ENCODE data around the gene IFT20.

Gene IFT20

DNA sequence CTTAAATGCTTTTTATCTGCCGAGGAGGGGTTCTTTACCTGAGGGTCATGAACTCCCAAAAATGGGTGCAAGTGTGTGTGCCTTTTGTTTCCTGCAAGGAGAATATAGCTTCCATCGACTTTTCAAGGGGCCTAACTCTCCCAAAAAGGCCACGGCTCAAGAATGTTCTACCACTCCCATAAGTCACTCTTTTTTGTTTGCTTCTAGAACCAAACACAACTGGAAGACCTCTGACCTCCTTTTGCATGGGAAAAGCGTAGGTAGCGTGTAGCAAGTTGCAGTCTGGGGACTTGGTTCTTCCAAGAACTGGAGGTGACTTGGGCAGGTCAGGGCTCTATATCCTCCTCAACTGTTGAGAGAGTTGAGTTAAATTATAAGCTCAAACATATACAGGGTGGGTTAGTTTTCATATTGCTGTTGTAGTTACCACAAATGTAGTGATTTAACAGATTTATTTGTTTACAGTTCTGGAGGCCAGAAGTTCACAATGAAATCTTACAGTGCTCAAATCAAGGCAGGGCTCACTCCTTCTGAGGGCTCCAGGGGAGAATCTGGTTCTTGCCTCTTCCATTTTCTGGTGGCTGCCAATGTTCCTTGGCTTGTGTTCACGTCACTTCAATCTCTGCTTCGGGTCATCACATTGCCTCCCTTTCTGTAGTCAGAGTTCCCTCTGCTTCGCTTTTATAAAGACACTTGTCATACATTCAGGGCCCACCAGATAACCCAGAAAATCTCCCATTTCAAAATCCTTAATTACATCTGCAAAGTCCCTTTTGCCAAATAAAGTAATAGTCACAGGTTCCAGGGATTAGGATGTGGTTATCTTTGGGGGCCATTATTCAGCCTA is 14.8 kb downstream of the IFT20 start:
- H3K27ac ChIP-seq (ENCODE audit: poor library complexity, severe bottlenecking) = peak overlapping the region; percentile 64
- peak overlapping the region; percentile 53 for H3K4me3 ChIP-seq (ENCODE audit: severe bottlenecking)
- no peak for ATAC-seq (ENCODE audit: low read depth)
- H3K4me1 ChIP-seq (ENCODE audit: insufficient read depth, poor library complexity, severe bottlenecking) = no peaks in the 10 kb centered on the region
- no peak for DNase-seq (ENCODE audit: low spot score)
- peaks cover 36% of the 10 kb centered on the region for H3K36me3 ChIP-seq (ENCODE audit: low read depth)
- no peaks in the 10 kb centered on the region for H3K9me3 ChIP-seq (ENCODE audit: severe bottlenecking)
- H3K27me3 ChIP-seq (ENCODE audit: insufficient read depth, poor library complexity, severe bottlenecking) = no peaks in the 10 kb centered on the region
- TF ChIP-seq, protein P1, sequence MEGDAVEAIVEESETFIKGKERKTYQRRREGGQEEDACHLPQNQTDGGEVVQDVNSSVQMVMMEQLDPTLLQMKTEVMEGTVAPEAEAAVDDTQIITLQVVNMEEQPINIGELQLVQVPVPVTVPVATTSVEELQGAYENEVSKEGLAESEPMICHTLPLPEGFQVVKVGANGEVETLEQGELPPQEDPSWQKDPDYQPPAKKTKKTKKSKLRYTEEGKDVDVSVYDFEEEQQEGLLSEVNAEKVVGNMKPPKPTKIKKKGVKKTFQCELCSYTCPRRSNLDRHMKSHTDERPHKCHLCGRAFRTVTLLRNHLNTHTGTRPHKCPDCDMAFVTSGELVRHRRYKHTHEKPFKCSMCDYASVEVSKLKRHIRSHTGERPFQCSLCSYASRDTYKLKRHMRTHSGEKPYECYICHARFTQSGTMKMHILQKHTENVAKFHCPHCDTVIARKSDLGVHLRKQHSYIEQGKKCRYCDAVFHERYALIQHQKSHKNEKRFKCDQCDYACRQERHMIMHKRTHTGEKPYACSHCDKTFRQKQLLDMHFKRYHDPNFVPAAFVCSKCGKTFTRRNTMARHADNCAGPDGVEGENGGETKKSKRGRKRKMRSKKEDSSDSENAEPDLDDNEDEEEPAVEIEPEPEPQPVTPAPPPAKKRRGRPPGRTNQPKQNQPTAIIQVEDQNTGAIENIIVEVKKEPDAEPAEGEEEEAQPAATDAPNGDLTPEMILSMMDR (IDR thresholded peaks at IDR 0.05; ENCODE audit: poor library complexity, severe bottlenecking) = no peak

DNA sequence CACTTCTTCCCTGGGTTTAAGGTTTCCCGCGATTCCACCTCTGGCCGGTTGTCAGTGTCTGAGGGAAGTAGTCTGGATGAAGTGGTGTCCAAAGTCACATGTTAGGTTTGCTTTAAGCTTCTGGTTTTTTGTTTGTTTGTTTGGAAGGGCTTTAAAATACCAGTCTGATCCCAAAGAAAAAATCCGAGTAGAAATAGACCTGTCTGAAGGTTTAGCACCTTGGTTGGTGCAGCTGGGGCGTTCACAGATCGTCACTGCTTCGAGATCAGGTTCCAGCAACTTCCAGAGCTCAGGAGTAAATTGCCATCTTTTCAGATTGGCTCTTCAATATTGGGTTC is 15.7 kb downstream of the IFT20 start:
- ATAC-seq (ENCODE audit: low read depth) (no peak; the same call in 2 of the 3 replicates), DNase-seq (ENCODE audit: low spot score) (no peak)
- Histone ChIP-seq H3K9me3 (ENCODE audit: severe bottlenecking) (no peaks in the 10 kb centered on the region), H3K4me3 (ENCODE audit: severe bottlenecking) (peak overlapping the region; percentile 53), H3K27ac (ENCODE audit: poor library complexity, severe bottlenecking) (peak overlapping the region; percentile 64), H3K4me1 (ENCODE audit: insufficient read depth, poor library complexity, severe bottlenecking) (no peaks in the 10 kb centered on the region), H3K36me3 (ENCODE audit: low read depth) (peaks cover 28% of the 10 kb centered on the region), H3K27me3 (ENCODE audit: insufficient read depth, poor library complexity, severe bottlenecking) (no peaks in the 10 kb centered on the region)
- TF ChIP-seq, protein P1 (IDR thresholded peaks at IDR 0.05; ENCODE audit: poor library complexity, severe bottlenecking) = no peak

DNA sequence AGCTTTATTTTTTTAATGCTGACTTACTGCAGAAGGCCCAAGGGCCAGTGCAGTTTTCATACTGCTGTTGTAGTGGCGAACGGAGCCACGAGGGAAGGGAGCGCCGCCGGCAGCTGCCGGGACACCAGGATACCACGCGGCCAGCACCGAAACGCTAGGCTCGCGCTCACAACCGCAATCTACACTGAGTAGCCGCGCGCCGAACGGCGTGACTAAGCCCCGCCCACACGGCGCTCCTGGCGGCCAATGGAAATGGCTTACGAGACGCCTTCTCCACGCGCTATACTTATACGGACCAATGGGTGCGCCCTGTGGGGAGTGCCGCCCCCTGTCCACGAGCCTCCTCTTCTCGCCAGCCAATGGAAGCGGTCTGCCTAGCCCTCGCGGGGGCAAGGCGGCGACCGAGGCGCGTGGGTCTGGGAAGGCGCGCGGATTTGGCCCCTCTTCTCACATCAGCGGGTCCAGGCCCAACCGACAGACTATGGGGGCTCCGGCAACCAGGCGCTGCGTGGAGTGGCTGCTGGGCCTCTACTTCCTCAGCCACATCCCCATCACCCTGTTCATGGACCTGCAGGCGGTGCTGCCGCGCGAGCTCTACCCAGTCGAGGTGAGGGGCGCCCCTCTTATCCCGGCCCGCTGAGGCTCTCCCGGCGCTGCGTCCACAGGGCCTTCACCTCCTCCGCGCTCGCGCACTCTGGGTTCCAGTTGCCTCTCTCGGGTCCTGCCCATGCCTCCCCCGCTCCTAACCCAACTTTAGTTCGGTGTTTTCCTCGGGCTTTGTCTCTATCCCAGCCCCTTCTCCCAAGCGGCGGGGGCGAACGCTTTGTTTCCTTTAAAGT is 16.3 kb downstream of the IFT20 start, which contains the start of gene TMEM97:
Gene TMEM97 (plus strand): TSS at position 442 of the 839 bp plus-strand sequence. CDS start 40 bp downstream, at position 482.
- TF ChIP-seq, protein P1 (IDR thresholded peaks at IDR 0.05; ENCODE audit: poor library complexity, severe bottlenecking) = no peak
- DNase-seq (ENCODE audit: low spot score) (peak; percentile 95), ATAC-seq (ENCODE audit: low read depth) (peak; percentile 98)
- Histone ChIP-seq H3K4me3 (ENCODE audit: severe bottlenecking) (peak within 1 kb of the TSS; percentile 53), H3K4me1 (ENCODE audit: insufficient read depth, poor library complexity, severe bottlenecking) (no peaks in the 10 kb centered on the region), H3K27ac (ENCODE audit: poor library complexity, severe bottlenecking) (peak within 1 kb of the TSS; percentile 64), H3K9me3 (ENCODE audit: severe bottlenecking) (no peaks in the 10 kb centered on the region), H3K36me3 (ENCODE audit: low read depth) (peaks cover 23% of the 10 kb centered on the region), H3K27me3 (ENCODE audit: insufficient read depth, poor library complexity, severe bottlenecking) (no peaks in the 10 kb centered on the region)

DNA sequence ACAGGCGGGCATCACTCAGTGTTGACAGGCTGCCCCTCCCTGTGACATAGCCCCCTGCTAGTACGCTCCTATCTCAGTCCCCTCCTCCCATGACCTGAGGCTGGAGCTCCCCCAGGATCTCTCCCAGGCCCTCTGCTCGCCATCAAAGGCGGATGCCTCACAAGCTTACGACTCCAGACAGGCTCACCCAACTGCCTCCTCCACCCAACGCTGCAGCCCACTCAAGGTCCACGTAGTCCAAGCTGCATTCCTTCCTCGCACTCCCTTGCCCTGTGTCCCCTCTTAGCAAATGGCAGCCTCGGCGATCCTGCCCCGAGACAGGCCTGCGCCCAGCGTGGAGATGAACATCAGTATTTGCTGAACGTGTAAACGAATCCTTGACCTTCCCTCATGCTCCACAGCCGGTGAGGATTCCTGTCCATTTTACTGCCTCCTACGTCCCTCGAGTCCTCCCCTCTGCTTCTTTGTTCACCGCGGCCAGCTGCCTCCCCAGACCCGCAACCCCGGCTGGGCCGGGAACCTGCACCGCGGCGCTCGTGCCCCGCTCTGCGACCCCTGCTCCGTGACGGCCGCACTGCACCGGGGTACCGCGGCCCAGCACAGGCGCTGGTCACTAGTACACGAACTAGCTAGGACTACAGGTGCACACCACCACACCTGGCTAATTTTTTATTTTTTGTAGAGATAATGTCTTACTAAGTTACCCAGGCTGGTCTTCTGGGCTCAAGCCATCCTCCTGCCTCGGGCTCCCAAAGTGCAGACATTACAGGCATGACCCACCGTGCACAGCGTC is 17.1 kb downstream of the IFT20 start:
- DNase-seq (ENCODE audit: low spot score) (no peak), ATAC-seq (ENCODE audit: low read depth) (no peak; the same call in 2 of the 3 replicates)
- Histone ChIP-seq H3K27me3 (ENCODE audit: insufficient read depth, poor library complexity, severe bottlenecking) (no peaks in the 10 kb centered on the region), H3K4me3 (ENCODE audit: severe bottlenecking) (peak overlapping the region; percentile 53), H3K36me3 (ENCODE audit: low read depth) (peaks cover 23% of the 10 kb centered on the region), H3K27ac (ENCODE audit: poor library complexity, severe bottlenecking) (peak overlapping the region; percentile 64), H3K4me1 (ENCODE audit: insufficient read depth, poor library complexity, severe bottlenecking) (no peaks in the 10 kb centered on the region), H3K9me3 (ENCODE audit: severe bottlenecking) (no peaks in the 10 kb centered on the region)
- TF ChIP-seq, protein P1 (IDR thresholded peaks at IDR 0.05; ENCODE audit: poor library complexity, severe bottlenecking) = no peak
